GM19452 (cell line): Measurements from ENCODE around the gene LTB4R2.

Experiments used
- ATAC-seq: cut with Tn5 transposase; IDR thresholded peaks from one replicate; pipeline ENCODE4 v1.9.1; 2021; ENCODE audit not compliant: unreplicated experiment

Gene LTB4R2

DNA sequence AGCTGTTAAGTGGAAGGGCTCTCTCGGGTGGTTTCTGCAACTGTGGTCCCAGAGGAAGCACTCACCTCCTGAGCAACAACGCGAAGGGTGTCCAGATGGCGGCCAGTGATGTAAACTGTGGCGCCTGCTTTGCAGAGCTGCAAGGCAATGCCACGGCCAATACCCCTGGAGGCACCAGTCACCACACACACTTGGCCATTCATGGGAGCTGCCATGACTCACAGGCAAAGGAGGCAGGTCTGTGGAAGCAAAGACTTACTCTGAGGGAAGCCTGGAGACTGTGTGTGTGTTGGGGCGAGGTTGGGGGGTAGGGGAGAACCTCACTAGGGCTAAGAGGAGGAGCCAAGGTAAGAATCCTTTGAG lies 11.1 kb upstream of the LTB4R2 start:
- no peak for ATAC-seq

DNA sequence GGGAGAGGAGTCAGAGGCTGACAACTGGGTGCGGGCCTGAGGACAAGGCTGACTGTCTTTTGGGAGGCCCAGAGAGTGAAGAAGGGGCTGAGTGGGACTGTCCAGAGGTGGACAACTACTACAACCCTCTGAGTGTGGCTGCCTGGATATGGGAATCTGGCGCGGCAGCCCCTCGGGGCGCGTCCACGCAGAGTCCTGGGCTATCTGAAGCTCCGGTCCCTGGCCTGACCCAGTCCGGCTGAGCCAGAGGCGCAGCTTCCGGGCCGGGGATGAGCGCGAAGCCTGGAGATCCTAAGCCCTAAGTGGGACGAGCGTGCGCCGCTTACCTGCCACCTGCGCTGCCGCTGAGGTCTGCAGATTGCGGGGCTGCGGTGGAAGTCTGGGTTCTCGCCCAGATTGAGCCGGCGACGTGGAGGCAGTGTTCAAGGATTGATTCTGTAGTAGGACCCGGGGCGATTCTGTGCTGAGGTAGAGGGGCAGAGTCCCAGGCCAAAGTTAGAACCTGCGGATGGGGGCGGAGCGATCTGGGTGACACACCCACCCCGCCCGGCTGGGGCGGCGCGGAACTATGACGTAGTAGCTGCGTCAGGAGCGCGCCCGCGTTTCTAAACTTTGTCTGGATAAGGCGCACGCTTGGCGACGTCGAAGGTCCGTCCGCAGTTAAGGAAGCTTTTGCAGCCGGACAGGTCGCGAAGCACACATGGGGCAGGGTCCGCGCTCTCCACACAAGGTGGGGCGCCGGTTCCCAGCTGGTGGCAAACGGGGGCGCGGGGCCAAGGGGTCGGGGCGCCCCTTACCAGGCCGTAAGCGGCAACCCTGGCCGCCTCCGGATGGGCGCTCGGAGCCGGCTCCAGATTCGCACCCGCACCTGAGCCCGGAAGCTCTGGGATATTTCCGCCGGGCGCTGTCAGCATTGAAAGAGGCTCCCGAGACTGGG lies 10.4 kb upstream of the LTB4R2 start, which contains the start of the genes DHRS1 and NOP9:
DHRS1 (minus strand) TSS at position 526 of the 937 bp plus-strand sequence. CDS start 674 bp downstream, outside the sequence.
NOP9 (plus strand) TSS at position 596 of the 937 bp plus-strand sequence; CDS start at position 701, 105 bp downstream.
- peak; percentile 70 for ATAC-seq

DNA sequence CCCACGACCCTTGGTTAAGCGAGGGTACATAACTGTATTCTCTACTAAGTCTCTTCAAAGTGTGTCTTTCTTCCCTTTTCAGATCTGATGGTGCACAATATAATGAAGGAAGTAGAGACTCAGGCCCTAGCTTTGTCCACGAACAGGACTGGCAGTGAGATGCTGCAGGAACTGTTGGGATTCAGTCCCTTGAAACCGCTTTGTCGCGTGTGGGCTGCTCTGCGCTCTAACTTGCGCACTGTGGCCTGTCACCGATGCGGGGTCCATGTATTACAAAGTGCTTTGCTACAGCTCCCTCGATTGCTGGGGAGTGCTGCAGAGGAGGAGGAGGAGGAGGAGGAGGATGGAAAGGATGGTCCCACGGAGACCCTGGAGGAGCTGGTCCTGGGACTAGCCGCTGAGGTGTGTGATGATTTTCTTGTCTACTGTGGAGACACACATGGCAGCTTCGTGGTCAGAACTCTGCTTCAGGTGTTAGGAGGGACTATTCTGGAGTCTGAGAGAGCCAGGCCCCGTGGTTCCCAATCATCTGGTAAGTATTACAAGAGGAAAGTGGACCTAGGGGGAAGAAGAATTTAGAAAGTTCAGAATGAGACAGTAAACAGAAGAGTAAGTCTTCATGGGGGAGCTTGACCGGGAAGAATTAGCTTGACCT lies 9.5 kb upstream of the LTB4R2 start:
- no peak for ATAC-seq

DNA sequence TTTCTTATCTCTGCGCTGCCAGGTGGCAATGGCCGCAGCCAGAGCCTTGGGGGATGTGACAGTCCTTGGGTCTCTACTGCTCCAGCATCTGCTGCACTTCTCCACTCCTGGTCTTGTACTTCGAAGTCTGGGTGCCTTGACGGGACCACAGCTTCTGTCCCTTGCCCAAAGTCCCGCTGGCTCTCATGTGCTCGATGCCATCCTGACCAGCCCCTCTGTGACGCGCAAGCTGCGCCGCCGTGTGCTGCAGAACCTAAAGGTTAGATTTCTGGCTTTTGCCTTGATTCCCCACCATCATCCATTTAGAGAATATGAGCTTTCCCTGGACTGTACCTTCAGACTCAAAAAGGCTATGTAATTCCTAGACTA lies 5.9 kb upstream of the LTB4R2 start:
- no peak for ATAC-seq

DNA sequence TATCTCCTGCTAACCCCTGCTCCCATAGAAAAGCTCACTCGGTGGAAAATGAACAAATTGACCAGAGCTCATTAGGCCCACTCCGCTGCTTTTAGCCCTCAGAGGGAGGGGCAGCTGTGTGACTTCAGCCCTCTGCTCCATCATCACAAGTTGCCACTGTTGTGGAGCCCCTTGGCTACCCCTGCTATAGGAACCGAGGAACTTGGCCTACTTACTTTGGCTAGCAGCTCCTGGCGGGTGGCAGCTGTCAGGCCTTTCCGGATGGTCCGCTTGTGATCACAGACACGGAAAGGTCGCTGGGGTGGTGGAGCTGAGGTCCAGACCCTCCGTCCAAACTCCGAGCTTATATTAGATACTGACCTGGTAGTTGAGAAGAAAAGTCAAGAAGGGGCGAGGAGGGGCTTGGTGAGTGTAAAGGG lies 2.8 kb upstream of the LTB4R2 start:
- no peak for ATAC-seq

DNA sequence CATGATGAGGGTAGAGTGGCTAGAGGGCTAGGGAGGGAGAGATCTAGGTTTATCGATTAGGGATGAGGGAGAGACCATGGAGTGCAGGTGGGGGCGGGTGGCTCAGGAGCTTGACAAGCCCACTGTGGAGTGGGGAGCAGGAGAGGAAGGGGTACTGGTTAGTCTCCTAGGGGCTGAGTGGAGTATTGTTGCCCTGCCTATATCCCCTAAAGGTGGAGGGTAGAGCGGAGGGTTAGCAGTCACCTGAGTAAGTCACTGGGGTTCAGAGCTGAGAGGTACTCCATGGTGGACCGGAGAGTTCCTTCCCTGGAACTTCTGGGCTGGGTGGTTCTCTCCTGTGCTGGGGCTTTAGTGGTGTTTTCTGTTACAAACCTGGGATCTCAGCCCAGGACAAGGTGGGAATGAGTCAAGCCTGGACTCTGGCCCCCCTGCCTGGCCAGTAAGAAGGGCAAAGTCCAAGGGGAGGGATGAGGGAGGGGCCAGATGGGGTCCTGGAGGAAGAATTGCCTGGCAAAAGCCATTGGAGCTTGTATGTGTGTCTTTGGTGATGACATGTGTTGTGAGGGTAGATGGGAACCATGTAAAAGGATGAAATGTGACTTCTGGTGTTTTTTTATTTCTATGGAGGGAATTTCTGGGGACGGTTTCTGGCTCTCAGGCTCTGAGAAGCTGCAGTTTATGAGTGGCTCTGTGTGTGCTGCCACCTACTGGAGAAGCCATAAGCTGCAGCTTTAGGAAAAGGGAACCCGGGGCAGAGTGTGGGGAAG lies 2.2 kb upstream of the LTB4R2 start, which contains the start of gene CIDEB:
CIDEB (minus strand) TSS at position 403 of the 767 bp plus-strand sequence; CDS start at position 284, 119 bp downstream.
- no peak for ATAC-seq

DNA sequence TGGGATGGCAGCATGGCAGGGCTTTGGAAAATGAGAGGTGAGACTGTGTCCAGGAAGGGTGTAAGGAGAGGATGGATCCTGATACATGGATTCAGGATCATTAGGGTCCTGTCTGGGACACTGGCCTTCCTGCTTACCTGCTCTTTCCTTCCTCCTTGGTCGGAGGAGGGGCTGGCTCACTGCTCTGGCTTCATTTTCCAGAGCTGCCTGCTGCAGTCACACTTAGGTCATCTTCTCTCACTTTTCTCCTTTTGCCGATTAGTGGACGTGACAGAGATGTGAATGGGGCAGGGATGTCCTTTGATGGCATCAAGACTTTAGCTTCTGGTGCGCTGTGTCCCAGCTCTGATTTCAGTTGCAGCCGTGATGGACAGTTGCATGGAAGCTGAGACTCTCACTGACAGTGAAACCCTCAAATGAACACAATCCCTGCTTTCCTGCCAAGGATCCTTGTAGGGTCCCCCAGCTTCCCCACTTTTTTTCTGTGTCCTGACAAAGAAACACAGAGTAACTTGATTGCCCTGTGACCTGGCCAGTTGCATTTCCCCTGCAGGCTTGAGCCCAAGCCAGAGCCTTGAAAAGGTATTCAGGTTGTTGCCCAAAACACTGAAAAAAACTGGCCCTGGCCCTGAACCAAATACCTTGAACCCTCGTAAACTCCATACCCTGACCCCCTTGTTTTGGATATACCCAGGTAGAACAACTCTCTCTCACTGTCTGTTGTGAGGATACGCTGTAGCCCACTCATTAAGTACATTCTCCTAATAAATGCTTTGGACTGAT lies 1.4 kb upstream of the LTB4R2 start:
- ATAC-seq: no peak

DNA sequence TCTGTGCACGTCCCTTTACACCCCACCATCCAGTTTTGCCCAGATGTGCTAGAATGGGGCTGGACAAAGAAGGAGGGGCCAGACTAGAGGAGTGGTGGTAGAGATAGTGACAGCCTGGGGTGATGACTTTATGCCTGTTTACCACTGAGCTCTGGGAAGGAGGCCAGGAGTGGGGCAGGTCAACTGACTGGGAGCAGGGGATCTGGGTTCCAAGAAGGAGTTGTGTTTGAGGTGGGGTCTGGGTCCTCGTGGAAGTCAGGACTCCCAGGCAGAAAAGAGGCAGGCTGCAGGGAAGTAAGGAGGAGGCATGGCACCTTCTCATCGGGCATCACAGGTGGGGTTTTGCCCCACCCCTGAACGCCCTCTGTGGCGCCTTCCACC lies 315 bp downstream of the LTB4R2 start:
- ATAC-seq: no peak

DNA sequence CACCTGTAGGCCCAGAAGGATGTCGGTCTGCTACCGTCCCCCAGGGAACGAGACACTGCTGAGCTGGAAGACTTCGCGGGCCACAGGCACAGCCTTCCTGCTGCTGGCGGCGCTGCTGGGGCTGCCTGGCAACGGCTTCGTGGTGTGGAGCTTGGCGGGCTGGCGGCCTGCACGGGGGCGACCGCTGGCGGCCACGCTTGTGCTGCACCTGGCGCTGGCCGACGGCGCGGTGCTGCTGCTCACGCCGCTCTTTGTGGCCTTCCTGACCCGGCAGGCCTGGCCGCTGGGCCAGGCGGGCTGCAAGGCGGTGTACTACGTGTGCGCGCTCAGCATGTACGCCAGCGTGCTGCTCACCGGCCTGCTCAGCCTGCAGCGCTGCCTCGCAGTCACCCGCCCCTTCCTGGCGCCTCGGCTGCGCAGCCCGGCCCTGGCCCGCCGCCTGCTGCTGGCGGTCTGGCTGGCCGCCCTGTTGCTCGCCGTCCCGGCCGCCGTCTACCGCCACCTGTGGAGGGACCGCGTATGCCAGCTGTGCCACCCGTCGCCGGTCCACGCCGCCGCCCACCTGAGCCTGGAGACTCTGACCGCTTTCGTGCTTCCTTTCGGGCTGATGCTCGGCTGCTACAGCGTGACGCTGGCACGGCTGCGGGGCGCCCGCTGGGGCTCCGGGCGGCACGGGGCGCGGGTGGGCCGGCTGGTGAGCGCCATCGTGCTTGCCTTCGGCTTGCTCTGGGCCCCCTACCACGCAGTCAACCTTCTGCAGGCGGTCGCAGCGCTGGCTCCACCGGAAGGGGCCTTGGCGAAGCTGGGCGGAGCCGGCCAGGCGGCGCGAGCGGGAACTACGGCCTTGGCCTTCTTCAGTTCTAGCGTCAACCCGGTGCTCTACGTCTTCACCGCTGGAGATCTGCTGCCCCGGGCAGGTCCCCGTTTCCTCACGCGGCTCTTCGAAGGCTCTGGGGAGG lies 985 bp downstream of the LTB4R2 start, which contains the start of gene LTB4R:
LTB4R (plus strand) TSS at position 857 of the 959 bp plus-strand sequence. CDS start 4,150 bp downstream, outside the sequence.
- peak; percentile 66 for ATAC-seq

DNA sequence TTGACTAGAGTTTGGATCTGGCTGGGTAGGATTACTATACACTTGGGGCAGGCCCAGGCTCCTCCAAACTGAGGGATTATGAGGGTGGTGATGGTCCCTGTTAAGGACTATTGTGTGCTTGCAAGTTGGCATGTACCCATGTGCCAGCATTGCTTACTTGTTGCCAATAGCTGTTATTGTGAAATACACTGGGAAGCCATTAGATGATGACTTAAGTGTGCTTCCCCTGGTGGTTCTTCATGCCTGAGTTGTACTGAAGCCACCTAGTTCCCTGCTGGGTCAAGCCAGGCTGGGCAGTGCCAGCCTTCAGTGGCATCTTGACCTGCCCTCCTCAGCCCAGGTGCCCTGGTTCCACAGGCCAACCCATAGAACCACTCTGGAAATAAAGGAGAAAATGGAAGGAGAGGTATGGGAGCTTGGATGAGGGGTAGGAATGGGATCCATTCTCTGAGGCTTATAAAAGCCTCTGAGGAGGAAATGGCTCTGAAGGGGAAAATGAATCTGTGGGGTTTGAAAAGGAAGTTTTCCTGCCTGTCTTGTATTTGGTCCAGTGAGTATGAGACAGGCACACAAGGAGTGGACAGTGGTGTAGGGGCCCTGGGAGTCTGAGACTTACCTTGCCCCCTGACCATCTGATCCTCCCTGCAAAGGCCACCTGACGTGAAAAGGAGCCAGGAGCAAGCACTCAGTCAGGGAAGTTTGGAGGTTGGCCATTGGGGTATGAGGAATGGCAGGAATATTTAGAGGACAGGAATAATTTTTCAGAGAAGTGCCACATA lies 2.1 kb downstream of the LTB4R2 start:
- ATAC-seq: no peak

DNA sequence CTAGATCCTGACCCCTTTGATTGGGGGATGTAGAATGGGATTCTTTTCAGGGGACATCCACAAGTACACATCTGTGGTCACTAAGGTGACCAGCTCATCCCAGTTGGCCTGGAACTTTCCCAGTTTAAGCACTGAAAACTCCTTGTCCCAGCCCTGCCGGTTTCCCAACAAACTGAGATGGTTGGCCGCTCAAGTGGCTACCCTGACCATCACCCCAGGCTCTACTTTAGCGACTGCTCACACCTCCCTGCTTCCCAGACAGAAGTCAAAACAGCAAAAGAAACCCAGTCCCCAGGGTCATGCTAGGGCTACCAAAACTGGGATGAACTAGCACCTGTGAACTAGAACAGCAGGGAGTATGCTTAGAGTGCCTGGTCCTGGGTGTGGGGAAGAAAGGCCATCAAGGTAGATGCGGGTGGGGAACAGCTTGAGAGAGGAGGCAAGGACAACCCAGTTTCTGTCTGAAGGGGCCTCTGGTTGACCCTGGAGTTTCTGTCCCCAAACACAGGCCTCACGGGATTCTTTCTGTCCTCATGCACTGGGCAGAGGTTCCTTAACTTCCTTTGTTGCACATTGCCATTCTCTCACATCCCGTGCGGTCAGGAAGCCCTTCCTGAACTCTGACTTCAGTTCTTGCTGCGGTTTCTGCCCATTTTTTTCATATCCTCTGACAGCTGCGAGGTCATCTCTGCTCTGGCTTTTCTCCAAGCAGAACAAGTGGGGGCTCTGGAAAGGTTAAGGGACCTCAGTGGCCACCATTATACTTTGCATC lies 3.0 kb downstream of the LTB4R2 start:
- no peak for ATAC-seq

DNA sequence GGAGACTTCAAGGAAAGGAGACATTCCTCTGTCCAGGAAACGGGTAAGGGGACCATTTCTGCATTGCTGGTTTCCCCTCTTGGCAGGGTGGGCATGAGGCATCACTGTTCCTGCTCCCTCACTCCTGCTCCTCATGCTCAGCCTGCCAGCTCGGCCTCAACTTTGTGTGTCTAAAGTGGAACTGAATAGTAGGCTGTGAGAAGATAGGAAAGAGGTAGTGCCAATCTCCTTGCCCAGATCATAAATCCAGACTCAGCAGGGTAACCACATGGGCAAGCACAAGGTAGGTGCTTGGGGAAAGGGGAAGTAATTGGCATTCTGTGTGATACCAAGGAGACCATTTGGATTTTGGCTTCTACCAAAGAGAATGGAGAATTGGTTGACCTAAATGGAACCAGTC lies 4.0 kb downstream of the LTB4R2 start:
- ATAC-seq: no peak

DNA sequence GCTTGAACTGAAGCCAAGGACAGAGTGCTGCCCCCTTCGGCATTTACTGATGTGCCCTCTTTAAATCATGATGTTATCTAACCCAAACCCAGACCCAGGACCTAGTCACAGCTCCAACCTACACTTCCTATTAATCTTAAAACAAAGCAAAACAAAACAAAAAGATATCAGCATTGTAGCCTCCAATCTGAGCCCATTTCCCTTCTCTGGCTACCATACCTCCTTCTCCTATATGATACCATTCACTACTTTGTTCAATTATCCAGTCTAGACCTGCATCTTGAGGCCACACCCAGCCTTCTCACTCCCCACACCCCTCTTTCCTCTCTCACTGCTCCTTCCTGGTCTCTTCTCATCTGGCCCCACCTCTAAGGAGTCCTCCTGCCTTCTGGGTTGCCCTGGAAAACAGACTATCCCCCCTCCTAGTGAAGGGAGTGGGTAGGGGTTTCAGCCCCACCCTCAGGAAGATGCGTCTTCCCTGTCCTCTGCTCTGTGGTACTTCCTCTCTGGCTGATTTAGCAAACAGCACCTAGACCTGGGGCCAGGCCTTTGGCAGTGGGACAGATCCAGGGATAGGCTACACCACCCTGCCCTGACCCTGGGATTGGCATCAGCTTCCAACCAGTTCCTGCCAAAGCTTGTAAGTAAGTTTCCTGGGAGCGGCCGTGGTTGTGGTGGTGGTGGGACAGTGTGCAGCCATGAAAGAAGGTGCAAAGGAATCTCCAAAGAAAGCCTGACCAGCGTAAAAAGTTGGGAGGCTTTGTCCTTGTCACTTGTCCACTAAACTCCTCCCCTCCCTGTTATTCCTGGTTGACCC lies 4.6 kb downstream of the LTB4R2 start:
- no peak for ATAC-seq

DNA sequence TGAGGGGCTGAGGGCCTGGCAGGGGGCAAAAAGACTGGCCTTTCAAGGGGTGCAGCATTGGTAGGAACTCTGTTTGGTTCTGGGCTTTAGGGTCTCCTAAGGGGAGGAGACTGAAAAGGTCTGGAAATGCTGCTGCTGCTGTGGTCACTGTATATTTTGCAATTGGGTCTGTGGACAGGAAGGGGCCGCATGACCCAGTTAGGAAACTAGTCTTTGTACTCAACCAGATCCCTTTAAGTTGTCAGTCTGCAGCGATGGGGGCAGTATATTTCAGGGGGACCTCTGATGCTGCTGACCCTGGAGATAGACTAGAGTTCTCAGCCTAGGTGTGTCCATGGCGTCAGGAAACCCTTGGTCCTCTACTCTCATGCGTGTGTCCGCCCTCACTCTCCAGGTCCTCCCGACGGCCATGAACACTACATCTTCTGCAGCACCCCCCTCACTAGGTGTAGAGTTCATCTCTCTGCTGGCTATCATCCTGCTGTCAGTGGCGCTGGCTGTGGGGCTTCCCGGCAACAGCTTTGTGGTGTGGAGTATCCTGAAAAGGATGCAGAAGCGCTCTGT lies 5.4 kb downstream of the LTB4R2 start:
- no peak for ATAC-seq

DNA sequence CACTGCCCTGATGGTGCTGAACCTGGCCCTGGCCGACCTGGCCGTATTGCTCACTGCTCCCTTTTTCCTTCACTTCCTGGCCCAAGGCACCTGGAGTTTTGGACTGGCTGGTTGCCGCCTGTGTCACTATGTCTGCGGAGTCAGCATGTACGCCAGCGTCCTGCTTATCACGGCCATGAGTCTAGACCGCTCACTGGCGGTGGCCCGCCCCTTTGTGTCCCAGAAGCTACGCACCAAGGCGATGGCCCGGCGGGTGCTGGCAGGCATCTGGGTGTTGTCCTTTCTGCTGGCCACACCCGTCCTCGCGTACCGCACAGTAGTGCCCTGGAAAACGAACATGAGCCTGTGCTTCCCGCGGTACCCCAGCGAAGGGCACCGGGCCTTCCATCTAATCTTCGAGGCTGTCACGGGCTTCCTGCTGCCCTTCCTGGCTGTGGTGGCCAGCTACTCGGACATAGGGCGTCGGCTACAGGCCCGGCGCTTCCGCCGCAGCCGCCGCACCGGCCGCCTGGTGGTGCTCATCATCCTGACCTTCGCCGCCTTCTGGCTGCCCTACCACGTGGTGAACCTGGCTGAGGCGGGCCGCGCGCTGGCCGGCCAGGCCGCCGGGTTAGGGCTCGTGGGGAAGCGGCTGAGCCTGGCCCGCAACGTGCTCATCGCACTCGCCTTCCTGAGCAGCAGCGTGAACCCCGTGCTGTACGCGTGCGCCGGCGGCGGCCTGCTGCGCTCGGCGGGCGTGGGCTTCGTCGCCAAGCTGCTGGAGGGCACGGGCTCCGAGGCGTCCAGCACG lies 6.1 kb downstream of the LTB4R2 start:
- no peak for ATAC-seq

DNA sequence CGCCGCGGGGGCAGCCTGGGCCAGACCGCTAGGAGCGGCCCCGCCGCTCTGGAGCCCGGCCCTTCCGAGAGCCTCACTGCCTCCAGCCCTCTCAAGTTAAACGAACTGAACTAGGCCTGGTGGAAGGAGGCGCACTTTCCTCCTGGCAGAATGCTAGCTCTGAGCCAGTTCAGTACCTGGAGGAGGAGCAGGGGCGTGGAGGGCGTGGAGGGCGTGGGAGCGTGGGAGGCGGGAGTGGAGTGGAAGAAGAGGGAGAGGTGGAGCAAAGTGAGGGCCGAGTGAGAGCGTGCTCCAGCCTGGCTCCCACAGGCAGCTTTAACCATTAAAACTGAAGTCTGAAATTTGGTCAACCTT lies 6.6 kb downstream of the LTB4R2 start:
- ATAC-seq: no peak
